Muscle of leg (tissue), 11 donors: ENCODE results near the gene MAGI1. TPM values are rescaled to one million over a fixed set of nuclear protein-coding genes. Genes with fewer than 3 reads are reported as not detected.
A peak's percentile ranks its signal among the peaks of the same experiment; 100 is the strongest.

ENCODE experiments used
- DNase-seq: peaks from one replicate; pipeline ENCODE4 v3.0.0; 2013
- H3K27ac ChIP-seq: one replicate; pipeline ENCODE4 v1.5.1; 2013; ENCODE audit warnings: mild to moderate bottlenecking, low read length, control low read depth
- H3K27me3 ChIP-seq: one replicate; pipeline ENCODE4 v1.6.1; 2013; ENCODE audit warnings: low read length; ENCODE audit not compliant: control insufficient read depth, insufficient read depth
- H3K36me3 ChIP-seq: one replicate; pipeline ENCODE4 v1.6.1; 2013; ENCODE audit warnings: low read length; ENCODE audit not compliant: control insufficient read depth, insufficient read depth
- H3K4me1 ChIP-seq: one replicate; pipeline ENCODE4 v1.6.1; 2013; ENCODE audit warnings: low read length; ENCODE audit not compliant: control insufficient read depth, insufficient read depth
- H3K4me3 ChIP-seq: one replicate; pipeline ENCODE4 v1.5.1; 2013; ENCODE audit warnings: low read length, control low read depth
- H3K9me3 ChIP-seq: replicated peaks from 2 replicates; pipeline ENCODE4 v1.6.1; 2013; ENCODE audit warnings: low read depth, low read length; ENCODE audit not compliant: control insufficient read depth
- WGBS: methylation state at CpG from one replicate; pipeline ENCODE4 v1.1.5; 2013; ENCODE audit warnings: missing lambda C conversion rate; ENCODE audit not compliant: insufficient coverage; 5-methylcytosine and 5-hydroxymethylcytosine counted together
- polyA plus RNA-seq, 8 donors: library from polyadenylated mRNA; unstranded; fragments of 120-200 nt; gene quantifications; one replicate each; pipeline versions ENCODE4 v1.2.1 to v1.2.3, GENCODE V29; 2013; ENCODE audit warnings: inconsistent platforms in 1 of 8, low replicate concordance in 1 of 8; ENCODE audit not compliant: insufficient read length in 8 of 8, insufficient read depth in 1 of 8
- total RNA-seq: library from RNA; stranded (reverse); fragments of 120-200 nt; gene quantifications from one replicate; pipeline ENCODE4 v1.2.4, GENCODE V29; 2013

MAGI1 gene
- total and polyA plus RNA-seq, 9 donors = 10.0 to 16.8 (median 12.0) TPM

- H3K27ac ChIP-seq = no peak overlapping the region
- no peaks in the 10 kb centered on the region for H3K9me3 ChIP-seq
- WGBS = no CpG with 5 or more reads among the region's 5 CpGs
- H3K4me1 ChIP-seq = no peaks in the 10 kb centered on the region
- H3K36me3 ChIP-seq = no peaks in the 10 kb centered on the region
- no peaks in the 10 kb centered on the region for H3K27me3 ChIP-seq
- DNase-seq = no peak
- no peak overlapping the region for H3K4me3 ChIP-seq
Measured at GRCh38 chr3:65660000-65660598, 378.6 kb downstream of the MAGI1 start.

GRCh38 chr3:65659396-65659795 is 379.3 kb downstream of the MAGI1 start:
- Histone ChIP-seq H3K27ac (no peak overlapping the region), H3K9me3 (no peaks in the 10 kb centered on the region), H3K27me3 (no peaks in the 10 kb centered on the region), H3K36me3 (no peaks in the 10 kb centered on the region), H3K4me1 (no peaks in the 10 kb centered on the region), H3K4me3 (no peak overlapping the region)
- no peak for DNase-seq
- WGBS = 81% methylated on average over 4 of the region's 6 CpGs

GRCh38 chr3:65658401-65658800 is 380.3 kb downstream of the MAGI1 start:
- WGBS = 80% methylated on average over 1 of the region's 2 CpGs
- no peak for DNase-seq
- Histone ChIP-seq H3K4me3 (no peak overlapping the region), H3K27me3 (no peaks in the 10 kb centered on the region), H3K36me3 (no peaks in the 10 kb centered on the region), H3K27ac (no peak overlapping the region), H3K9me3 (no peaks in the 10 kb centered on the region), H3K4me1 (no peaks in the 10 kb centered on the region)

- Histone ChIP-seq H3K36me3 (no peaks in the 10 kb centered on the region), H3K27me3 (no peaks in the 10 kb centered on the region), H3K4me1 (no peaks in the 10 kb centered on the region), H3K4me3 (no peak overlapping the region), H3K27ac (no peak overlapping the region), H3K9me3 (peaks cover 4% of the 10 kb centered on the region)
- no CpG with 5 or more reads among the region's 4 CpGs for WGBS
- no peak for DNase-seq
Measured at GRCh38 chr3:65655061-65655460, 383.7 kb downstream of the MAGI1 start.

GRCh38 chr3:65653731-65654130 is 385.0 kb downstream of the MAGI1 start:
- WGBS = no CpG with 5 or more reads among the region's 1 CpG

GRCh38 chr3:65650247-65650646 is 388.5 kb downstream of the MAGI1 start:
- DNase-seq = no peak
- H3K27ac ChIP-seq = no peak overlapping the region
- H3K4me1 ChIP-seq = no peaks in the 10 kb centered on the region
- peaks cover 12% of the 10 kb centered on the region for H3K9me3 ChIP-seq
- H3K4me3 ChIP-seq = no peak overlapping the region
- H3K36me3 ChIP-seq = no peaks in the 10 kb centered on the region
- no CpG with 5 or more reads among the region's 2 CpGs for WGBS
- H3K27me3 ChIP-seq = no peaks in the 10 kb centered on the region

More at GRCh38 chr3:65653731-65654130, 385.0 kb downstream of the MAGI1 start:
- Histone ChIP-seq H3K9me3 (peaks cover 6% of the 10 kb centered on the region), H3K36me3 (no peaks in the 10 kb centered on the region), H3K27ac (no peak overlapping the region), H3K27me3 (no peaks in the 10 kb centered on the region), H3K4me3 (no peak overlapping the region), H3K4me1 (no peaks in the 10 kb centered on the region)
- no peak for DNase-seq

GRCh38 chr3:65647369-65647768 is 391.3 kb downstream of the MAGI1 start:
- H3K27ac ChIP-seq = no peak overlapping the region
- peaks cover 12% of the 10 kb centered on the region for H3K9me3 ChIP-seq
- no CpG with 5 or more reads among the region's 1 CpG for WGBS
- H3K36me3 ChIP-seq = no peaks in the 10 kb centered on the region
- H3K4me3 ChIP-seq = no peak overlapping the region
- H3K27me3 ChIP-seq = no peaks in the 10 kb centered on the region
- no peaks in the 10 kb centered on the region for H3K4me1 ChIP-seq
- no peak for DNase-seq

GRCh38 chr3:65642883-65643282 is 395.8 kb downstream of the MAGI1 start:
- no CpG with 5 or more reads among the region's 1 CpG for WGBS
- no peak overlapping the region for H3K27ac ChIP-seq

GRCh38 chr3:65641777-65642176 is 396.9 kb downstream of the MAGI1 start:
- no peaks in the 10 kb centered on the region for H3K9me3 ChIP-seq
- no peak overlapping the region for H3K27ac ChIP-seq
- H3K27me3 ChIP-seq = no peaks in the 10 kb centered on the region
- no peak overlapping the region for H3K4me3 ChIP-seq
- H3K36me3 ChIP-seq = no peaks in the 10 kb centered on the region
- no peaks in the 10 kb centered on the region for H3K4me1 ChIP-seq
- WGBS = 17% methylated on average over 1 of the region's 2 CpGs
- no peak for DNase-seq

More at GRCh38 chr3:65642883-65643282, 395.8 kb downstream of the MAGI1 start:
- DNase-seq = peak; percentile 10
- Histone ChIP-seq H3K36me3 (no peaks in the 10 kb centered on the region), H3K4me3 (no peak overlapping the region), H3K27me3 (no peaks in the 10 kb centered on the region), H3K9me3 (peaks cover 6% of the 10 kb centered on the region), H3K4me1 (no peaks in the 10 kb centered on the region)

- DNase-seq = no peak
- Histone ChIP-seq H3K4me3 (no peak overlapping the region), H3K27me3 (no peaks in the 10 kb centered on the region), H3K4me1 (no peaks in the 10 kb centered on the region), H3K9me3 (no peaks in the 10 kb centered on the region), H3K36me3 (no peaks in the 10 kb centered on the region), H3K27ac (no peak overlapping the region)
- 60% methylated on average over 2 of the region's 4 CpGs for WGBS
Measured at GRCh38 chr3:65641045-65641444, 397.7 kb downstream of the MAGI1 start.

GRCh38 chr3:65639444-65639843 is 399.3 kb downstream of the MAGI1 start:
- Histone ChIP-seq H3K4me1 (no peaks in the 10 kb centered on the region), H3K4me3 (no peak overlapping the region), H3K9me3 (no peaks in the 10 kb centered on the region), H3K27ac (no peak overlapping the region), H3K27me3 (no peaks in the 10 kb centered on the region), H3K36me3 (no peaks in the 10 kb centered on the region)
- 82% methylated on average over 3 of the region's 6 CpGs for WGBS
- DNase-seq = no peak
